T-cell (primary cell): ENCODE data around the gene MOSPD3. TPM values are rescaled to one million over a fixed set of nuclear protein-coding genes. Genes with fewer than 3 reads are reported as not detected.
A peak's percentile ranks its signal among the peaks of the same experiment; 100 is the strongest.

Experiments
- ATAC-seq, 4 experiments: fragments of 200-7000 bp in 3 of 4; fragments of 150-1000 bp in 1 of 4; cut with Tn5 transposase; replicated peaks in 1 of 4; 1 replicate in 3 of 4; 2 replicates in 1 of 4; pipeline ENCODE4 v1.10.0; 2021; ENCODE audit warnings: moderate library complexity in 3 of 4, mild to moderate bottlenecking in 2 of 4, moderate number of reproducible peaks in 1 of 4
- CTCF ChIA-PET, 2 donors: fragments of 300-600 bp; sonication (Branson Sonifier 250); formaldehyde crosslinking; loops; one replicate each; lab custom pipeline; 2022; ENCODE audit warnings: antibody characterized with exemption in 2 of 2; lab: Charles Lee
- POLR2A ChIA-PET, 2 donors: fragments of 300-600 bp; sonication (Branson Sonifier 250); formaldehyde crosslinking; loops; one replicate each; lab custom pipeline; 2022; ENCODE audit warnings: antibody characterized with exemption in 2 of 2; lab: Charles Lee
- DNase-seq, 35 experiments: peaks; one replicate each; pipeline versions ENCODE4 v3.0.0 to v3.0.0-alpha.2; 2013 to 2023
- H3K27ac ChIP-seq: one replicate; pipeline ENCODE4 v1.5.1; 2013; ENCODE audit warnings: low read length
- H3K27me3 ChIP-seq, 2 experiments: replicated peaks in 1 of 2; 1 replicate in 1 of 2; 2 replicates in 1 of 2; pipeline versions ENCODE4 v1.6.1 to v1.7.0; 2013; ENCODE audit warnings: low read length in 1 of 2, mixed read lengths in 1 of 2; ENCODE audit not compliant: control insufficient read depth in 2 of 2, insufficient read depth in 2 of 2; ENCODE audit errors: extremely low read depth in 1 of 2
- H3K36me3 ChIP-seq, 2 donors: 1 replicate in 1 of 2; 2 replicates in 1 of 2; pipeline versions ENCODE4 v1.6.1 to v1.7.0; 2013; ENCODE audit warnings: low read length in 1 of 2; ENCODE audit not compliant: control insufficient read depth in 2 of 2, insufficient read depth in 1 of 2; ENCODE audit errors: extremely low read depth in 1 of 2
- H3K4me1 ChIP-seq, 2 experiments: 1 replicate in 1 of 2; 2 replicates in 1 of 2; pipeline versions ENCODE4 v1.6.1 to v1.7.0; 2013; ENCODE audit warnings: low read length in 2 of 2, mixed read lengths in 1 of 2; ENCODE audit not compliant: insufficient read depth in 2 of 2, control insufficient read depth in 1 of 2; ENCODE audit errors: extremely low read depth in 1 of 2
- H3K4me3 ChIP-seq, 2 donors: 1 replicate in 1 of 2; 2 replicates in 1 of 2; pipeline versions ENCODE4 v1.5.1 to v1.7.0; 2013; ENCODE audit warnings: mild to moderate bottlenecking in 2 of 2, low read length in 1 of 2, moderate library complexity in 1 of 2; ENCODE audit not compliant: control insufficient read depth in 1 of 2; ENCODE audit errors: extremely low read depth in 1 of 2
- H3K9me3 ChIP-seq: 2 replicates; pipeline ENCODE4 v1.7.0; 2013
- H3K27ac Mint-ChIP-seq, 2 donors: one replicate each; pipeline ENCODE4 v1.8.0; 2020 to 2021; ENCODE audit warnings: mild to moderate bottlenecking in 2 of 2, mixed read lengths in 2 of 2
- H3K27me3 Mint-ChIP-seq, 2 donors: one replicate each; pipeline ENCODE4 v1.8.0; 2021 to 2022; ENCODE audit warnings: mixed read lengths in 2 of 2
- H3K36me3 Mint-ChIP-seq: one replicate; pipeline ENCODE4 v1.8.0; 2021; ENCODE audit warnings: mixed read lengths
- H3K4me1 Mint-ChIP-seq, 3 donors: one replicate each; pipeline ENCODE4 v1.8.0; 2020 to 2022; ENCODE audit warnings: mixed read lengths in 3 of 3, mild to moderate bottlenecking in 1 of 3
- H3K4me3 Mint-ChIP-seq, 3 donors: one replicate each; pipeline ENCODE4 v1.8.0; 2020 to 2022; ENCODE audit warnings: mild to moderate bottlenecking in 3 of 3, mixed read lengths in 3 of 3, moderate library complexity in 3 of 3
- H3K9me3 Mint-ChIP-seq, 3 donors: one replicate each; pipeline ENCODE4 v1.8.0; 2020 to 2022; ENCODE audit warnings: mixed read lengths in 3 of 3
- WGBS: methylation state at CpG from one replicate; pipeline ENCODE4 v1.1.5; 2013; ENCODE audit warnings: missing lambda C conversion rate; ENCODE audit not compliant: insufficient coverage; 5-methylcytosine and 5-hydroxymethylcytosine counted together
- total RNA-seq, 35 experiments: library from RNA in 6 of 35; stranded (reverse) in 6 of 35; fragments of 120-200 nt in 1 of 35; gene quantifications; one replicate each; pipeline versions ENCODE4 v1.2.1 to v1.2.4 and lab custom pipeline; 2013 to 2026

MOSPD3 gene
- total RNA-seq, 5 donors from 2014 or later (not counting 1 experiment from before 2014, with no cell fraction given) = 10.9 to 19.0 (median 16.3) TPM

DNA sequence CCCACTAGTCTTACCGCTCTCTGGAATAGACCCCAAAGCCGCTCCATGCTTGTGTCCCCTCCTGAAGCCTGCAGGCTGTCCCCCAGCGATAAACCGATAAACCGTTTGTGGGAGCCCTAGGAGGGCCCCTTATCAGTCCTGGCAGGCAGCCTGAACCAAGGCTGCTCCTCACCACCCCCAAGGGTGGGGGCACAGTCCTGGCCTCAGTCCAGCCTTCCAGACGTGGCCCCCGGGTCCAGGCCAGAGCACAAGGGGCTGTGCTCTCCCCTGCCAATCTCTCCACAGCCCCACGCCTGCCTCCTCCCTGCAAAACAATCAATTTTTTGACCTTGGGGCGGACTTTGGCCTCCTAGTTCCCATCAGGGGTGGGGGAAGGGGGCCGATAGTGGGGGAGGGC is 29.1 kb downstream of the MOSPD3 start, which contains the start of gene TFR2:
TSS of gene TFR2 (minus strand) at position 90 of the 397 bp plus-strand sequence. CDS start at position 47, 43 bp downstream.
- Histone ChIP-seq H3K4me1 (peaks cover 0 to 2% of the 10 kb centered on the region in 2 experiments), H3K27me3 (peaks cover 0 to 29% of the 10 kb centered on the region in 2 experiments), H3K9me3 (no peaks in the 10 kb centered on the region), H3K36me3 (no peaks in the 10 kb centered on the region), H3K4me3 (no peak within 1 kb of the TSS), H3K27ac (no peak within 1 kb of the TSS)
- no peak for ATAC-seq
- DNase-seq = no peak
- CTCF ChIA-PET = no interaction called here
- POLR2A ChIA-PET = no interaction called here
- peaks cover 3% of the 10 kb centered on the region for H3K36me3 Mint-ChIP-seq
- H3K9me3 Mint-ChIP-seq = no peaks in the 10 kb centered on the region
- WGBS = 78% methylated on average over 5 of the region's 10 CpGs
- H3K27ac Mint-ChIP-seq = no peak within 1 kb of the TSS
- H3K4me1 Mint-ChIP-seq = peaks cover 0 to 3% (median 0%) of the 10 kb centered on the region in 3 donors
- peaks cover 0 to 10% of the 10 kb centered on the region in 2 donors for H3K27me3 Mint-ChIP-seq
- H3K4me3 Mint-ChIP-seq = no peak within 1 kb of the TSS

DNA sequence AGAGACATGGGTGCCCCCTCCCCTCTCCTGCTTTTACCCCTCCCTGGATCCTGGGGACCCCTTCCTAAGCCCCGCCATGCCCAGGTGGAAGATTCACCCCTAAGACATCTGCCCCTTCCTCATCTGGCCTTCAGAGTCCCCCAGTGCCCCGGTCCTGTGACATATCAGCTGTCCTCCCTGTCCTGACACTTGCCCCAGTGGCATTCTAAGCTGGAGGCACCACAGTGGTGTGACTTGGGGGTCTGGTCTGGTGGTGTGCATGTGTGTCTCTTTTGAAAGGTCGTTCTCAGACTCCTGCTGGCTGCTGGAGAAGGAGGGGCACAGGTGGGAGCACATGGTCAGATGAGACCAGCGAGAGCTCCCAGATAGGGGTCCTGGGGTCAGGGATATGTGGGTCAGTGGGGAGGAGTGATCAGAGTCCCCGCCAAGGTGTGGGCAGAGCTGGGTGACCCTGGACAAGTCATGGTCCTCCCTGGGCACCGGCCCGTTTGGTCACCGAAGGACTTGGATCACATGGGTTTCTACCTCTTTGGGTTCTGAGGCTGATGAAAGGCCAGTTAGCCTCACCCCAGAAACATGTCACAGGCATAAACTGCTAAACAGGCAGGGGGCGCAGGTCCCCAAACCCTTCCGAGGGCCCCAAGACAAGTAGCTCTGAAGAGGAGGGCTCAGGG is 29.7 kb downstream of the MOSPD3 start:
- Mint-ChIP-seq H3K36me3 (no peaks in the 10 kb centered on the region), H3K4me3 (no peak overlapping the region), H3K9me3 (no peaks in the 10 kb centered on the region), H3K4me1 (peaks cover 0 to 3% (median 0%) of the 10 kb centered on the region in 3 donors), H3K27ac (no peak overlapping the region), H3K27me3 (peaks cover 0 to 10% of the 10 kb centered on the region in 2 donors)
- ATAC-seq (no peak), DNase-seq (no peak)
- Histone ChIP-seq H3K36me3 (no peaks in the 10 kb centered on the region), H3K27me3 (peaks cover 0 to 34% of the 10 kb centered on the region in 2 experiments), H3K9me3 (no peaks in the 10 kb centered on the region), H3K4me3 (no peak overlapping the region), H3K4me1 (peaks cover 0 to 2% of the 10 kb centered on the region in 2 experiments), H3K27ac (no peak overlapping the region)
- whole genome bisulfite sequencing = 87% methylated on average over 8 of the region's 10 CpGs
- ChIA-PET CTCF (no interaction called here), POLR2A (interaction anchor here in 1 of 2 donors (0.6 kb wide), 1 partner anchor 147 kb away, joined by 3 read pairs; no protein-coding TSS in a partner anchor)

GRCh38 chr7:100642534-100642907 is 30.2 kb downstream of the MOSPD3 start:
- Histone ChIP-seq H3K4me1 (peaks cover 0 to 2% of the 10 kb centered on the region in 2 experiments), H3K27ac (no peak overlapping the region), H3K9me3 (no peaks in the 10 kb centered on the region), H3K27me3 (peaks cover 0 to 40% of the 10 kb centered on the region in 2 experiments), H3K36me3 (no peaks in the 10 kb centered on the region), H3K4me3 (no peak overlapping the region)
- Mint-ChIP-seq H3K36me3 (no peaks in the 10 kb centered on the region), H3K9me3 (no peaks in the 10 kb centered on the region), H3K4me1 (peaks cover 0 to 3% (median 0%) of the 10 kb centered on the region in 3 donors), H3K4me3 (no peak overlapping the region), H3K27me3 (peaks cover 0 to 13% of the 10 kb centered on the region in 2 donors), H3K27ac (no peak overlapping the region)
- ATAC-seq (peak; percentile 31 to 57 (median 54)), DNase-seq (peak in 5 of 35 experiments; percentile 11 to 25 (median 20))
- 71% methylated on average over 11 of the region's 11 CpGs for WGBS
- POLR2A ChIA-PET = interaction anchor here in 1 of 2 donors (0.6 kb wide), 1 partner anchor 147 kb away, joined by 3 read pairs; no protein-coding TSS in a partner anchor
- CTCF ChIA-PET = no interaction called here

- no peak overlapping the region for H3K4me3 ChIP-seq
- Mint-ChIP-seq H3K9me3 (no peaks in the 10 kb centered on the region), H3K27me3 (peaks cover 25 to 43% of the 10 kb centered on the region in 2 donors), H3K4me1 (peaks cover 0 to 2% (median 2%) of the 10 kb centered on the region in 3 donors), H3K27ac (no peak overlapping the region), H3K4me3 (no peak overlapping the region), H3K36me3 (no peaks in the 10 kb centered on the region)
- H3K27ac ChIP-seq = no peak overlapping the region
- ATAC-seq (no peak), DNase-seq (no peak)
- ChIA-PET POLR2A (no interaction called here), CTCF (interaction anchor here in 1 of 2 donors (0.5 to 0.6 kb wide), 2 partner anchors 14 to 430 kb away, joined by 3 read pairs; no protein-coding TSS in a partner anchor)
- no peaks in the 10 kb centered on the region for H3K4me1 ChIP-seq
- WGBS = 88% methylated on average over 6 of the region's 15 CpGs
- no peaks in the 10 kb centered on the region for H3K9me3 ChIP-seq
- no peaks in the 10 kb centered on the region for H3K36me3 ChIP-seq
- H3K27me3 ChIP-seq = peaks cover 3 to 74% of the 10 kb centered on the region in 2 experiments
Observed at GRCh38 chr7:100649826-100650565, 37.7 kb downstream of the MOSPD3 start.

GRCh38 chr7:100654908-100655831 is 42.8 kb downstream of the MOSPD3 start:
- WGBS = 58% methylated on average over 6 of the region's 25 CpGs
- ChIA-PET CTCF (no interaction called here), POLR2A (no interaction called here)
- Histone ChIP-seq H3K4me3 (no peak overlapping the region), H3K27ac (no peak overlapping the region), H3K27me3 (peaks cover 6 to 78% of the 10 kb centered on the region in 2 experiments), H3K4me1 (peaks cover 0 to 9% of the 10 kb centered on the region in 2 experiments), H3K9me3 (no peaks in the 10 kb centered on the region), H3K36me3 (no peaks in the 10 kb centered on the region)
- Mint-ChIP-seq H3K27ac (peak overlapping the region in 1 of 2 donors; percentile 12), H3K4me3 (peak overlapping the region in 1 of 3 donors; percentile 40), H3K36me3 (no peaks in the 10 kb centered on the region), H3K9me3 (no peaks in the 10 kb centered on the region), H3K27me3 (peaks cover 38 to 57% of the 10 kb centered on the region in 2 donors), H3K4me1 (peaks cover 0 to 2% (median 2%) of the 10 kb centered on the region in 3 donors)
- no peak for DNase-seq
- ATAC-seq = no peak
